Endodermal cell (in vitro differentiated cells): Measurements from ENCODE around the gene ZFYVE28. TPM values are rescaled to one million over a fixed set of nuclear protein-coding genes. Genes with fewer than 3 reads are reported as not detected.

Experiments
- DNase-seq: peaks from one replicate; pipeline ENCODE4 v3.0.0-alpha.2; 2017
- H3K27ac ChIP-seq: 2 replicates; pipeline ENCODE4 v1.5.1; 2013; ENCODE audit warnings: mild to moderate bottlenecking, low read depth, low read length, moderate library complexity
- H3K27me3 ChIP-seq: 2 replicates; pipeline ENCODE4 v1.6.1; 2013; ENCODE audit warnings: mild to moderate bottlenecking, low read length, moderate library complexity; ENCODE audit not compliant: insufficient read depth, control insufficient read depth, poor library complexity, severe bottlenecking
- H3K36me3 ChIP-seq: 2 replicates; pipeline ENCODE4 v1.7.0; 2013; ENCODE audit warnings: mild to moderate bottlenecking, low read length, moderate library complexity; ENCODE audit not compliant: control insufficient read depth, insufficient read depth
- H3K4me1 ChIP-seq: one replicate; pipeline ENCODE4 v1.7.0; 2013; ENCODE audit warnings: low read length; ENCODE audit not compliant: control insufficient read depth, insufficient read depth
- H3K4me3 ChIP-seq: 2 replicates; pipeline ENCODE4 v1.5.1; 2013; ENCODE audit warnings: mild to moderate bottlenecking, low read length, moderate library complexity
- H3K9ac ChIP-seq: 2 replicates; pipeline ENCODE4 v1.6.1; 2013; ENCODE audit warnings: mild to moderate bottlenecking, low read length, moderate library complexity; ENCODE audit not compliant: poor library complexity, severe bottlenecking; ENCODE audit errors: extremely low read depth
- H3K9me3 ChIP-seq: 2 replicates; pipeline ENCODE4 v1.6.1; 2013; ENCODE audit warnings: mild to moderate bottlenecking, low read length, moderate library complexity; ENCODE audit not compliant: control insufficient read depth
- H3K27ac Mint-ChIP-seq: 2 replicates; pipeline ENCODE4 v1.8.0; 2020; ENCODE audit warnings: mixed read lengths
- H3K27me3 Mint-ChIP-seq: 2 replicates; pipeline ENCODE4 v1.8.0; 2021; ENCODE audit warnings: mild to moderate bottlenecking, mixed read lengths; ENCODE audit not compliant: insufficient read depth
- H3K36me3 Mint-ChIP-seq: 2 replicates; pipeline ENCODE4 v1.8.0; 2020; ENCODE audit warnings: low read depth, mixed read lengths
- H3K4me1 Mint-ChIP-seq: 2 replicates; pipeline ENCODE4 v1.8.0; 2020; ENCODE audit warnings: mixed read lengths
- H3K4me3 Mint-ChIP-seq: 2 replicates; pipeline ENCODE4 v1.8.0; 2020; ENCODE audit warnings: mild to moderate bottlenecking, moderate library complexity, mixed read lengths
- H3K9me3 Mint-ChIP-seq: 2 replicates; pipeline ENCODE4 v1.8.0; 2020; ENCODE audit warnings: mild to moderate bottlenecking, mixed read lengths
- WGBS, 2 experiments: methylation state at CpG; one replicate each; pipeline versions ENCODE4 v1.1.5 to v1.1.7; 2013; ENCODE audit warnings: missing lambda C conversion rate in 2 of 2, mixed read lengths in 1 of 2; ENCODE audit not compliant: insufficient coverage in 1 of 2, insufficient read length in 1 of 2; 5-methylcytosine and 5-hydroxymethylcytosine counted together
- total RNA-seq, 2 donors: library from RNA; stranded (reverse); fragmentation: NEBNext Ultra II Directional in 1 of 2; extraction: Animal tissue kit (Norgen Biotek cat#: 25700) in 1 of 2; gene quantifications; 2 replicates in 1 of 2; 3 replicates in 1 of 2; pipeline ENCODE4 v1.2.1, GENCODE V29; 2021
- TF ChIP-seq, protein P1 (sequence below): fragments of 200-600 bp; sonication (generic); conservative IDR thresholded peaks from 2 replicates; pipeline ENCODE4 v1.5.0; 2021; ENCODE audit warnings: antibody characterized with exemption, mild to moderate bottlenecking

The ZFYVE28 gene
- total RNA-seq, 2 donors from 2014 or later, result 0.73 to 1.6 TPM

DNA sequence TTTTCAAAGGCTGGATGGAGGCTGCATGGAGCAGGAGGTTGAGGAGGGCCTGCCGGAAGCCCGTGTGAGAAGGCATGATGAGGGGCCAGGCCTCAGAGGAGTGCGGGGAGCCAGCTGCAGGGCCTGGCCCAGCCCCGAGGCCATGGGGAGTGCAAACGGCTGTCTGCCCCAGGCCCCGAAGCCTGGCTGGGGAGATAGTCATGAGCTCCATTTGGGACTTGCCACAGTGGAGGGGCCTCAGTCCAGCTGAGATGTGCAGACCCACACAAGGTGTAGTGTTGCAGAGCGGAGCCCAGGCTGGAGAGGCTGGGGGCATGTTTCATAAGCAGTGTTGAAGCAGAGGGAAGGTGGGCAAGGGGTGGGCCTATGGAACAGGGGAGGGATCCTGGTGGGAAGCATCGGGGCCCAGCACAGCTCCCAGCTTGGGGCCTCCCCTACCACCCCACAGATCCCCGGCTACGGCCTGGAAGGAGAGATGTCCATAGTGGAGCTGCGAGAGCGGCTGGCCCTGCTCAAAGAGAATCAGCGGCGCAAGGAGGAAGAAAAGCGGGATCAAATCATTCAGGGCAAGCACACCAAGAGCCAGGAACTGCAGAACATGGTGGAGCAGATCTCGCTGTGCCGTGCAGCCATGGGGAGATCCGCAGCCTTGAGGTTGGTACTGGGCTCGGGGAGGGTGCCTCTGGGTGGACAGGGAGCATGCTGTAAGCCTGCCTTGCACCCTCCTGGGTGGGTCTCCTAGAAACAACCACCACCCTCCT lies 41.3 kb upstream of the ZFYVE28 start:
- H3K27me3 ChIP-seq, result peaks cover 19% of the 10 kb centered on the region
- no peak overlapping the region for H3K4me3 ChIP-seq
- H3K4me1 ChIP-seq, result no peaks in the 10 kb centered on the region
- Mint-ChIP-seq H3K9me3 (no peaks in the 10 kb centered on the region), H3K27ac (no peak overlapping the region), H3K36me3 (no peaks in the 10 kb centered on the region), H3K27me3 (peaks cover 22% of the 10 kb centered on the region), H3K4me3 (no peak overlapping the region), H3K4me1 (peaks cover 7% of the 10 kb centered on the region)
- no peaks in the 10 kb centered on the region for H3K36me3 ChIP-seq
- H3K27ac ChIP-seq, result no peak overlapping the region
- H3K9ac ChIP-seq, result no peak overlapping the region
- TF ChIP-seq, protein P1, sequence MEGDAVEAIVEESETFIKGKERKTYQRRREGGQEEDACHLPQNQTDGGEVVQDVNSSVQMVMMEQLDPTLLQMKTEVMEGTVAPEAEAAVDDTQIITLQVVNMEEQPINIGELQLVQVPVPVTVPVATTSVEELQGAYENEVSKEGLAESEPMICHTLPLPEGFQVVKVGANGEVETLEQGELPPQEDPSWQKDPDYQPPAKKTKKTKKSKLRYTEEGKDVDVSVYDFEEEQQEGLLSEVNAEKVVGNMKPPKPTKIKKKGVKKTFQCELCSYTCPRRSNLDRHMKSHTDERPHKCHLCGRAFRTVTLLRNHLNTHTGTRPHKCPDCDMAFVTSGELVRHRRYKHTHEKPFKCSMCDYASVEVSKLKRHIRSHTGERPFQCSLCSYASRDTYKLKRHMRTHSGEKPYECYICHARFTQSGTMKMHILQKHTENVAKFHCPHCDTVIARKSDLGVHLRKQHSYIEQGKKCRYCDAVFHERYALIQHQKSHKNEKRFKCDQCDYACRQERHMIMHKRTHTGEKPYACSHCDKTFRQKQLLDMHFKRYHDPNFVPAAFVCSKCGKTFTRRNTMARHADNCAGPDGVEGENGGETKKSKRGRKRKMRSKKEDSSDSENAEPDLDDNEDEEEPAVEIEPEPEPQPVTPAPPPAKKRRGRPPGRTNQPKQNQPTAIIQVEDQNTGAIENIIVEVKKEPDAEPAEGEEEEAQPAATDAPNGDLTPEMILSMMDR, result no peak
- no peak for DNase-seq
- 91 to 94% methylated on average over 16 to 19 of the region's 19 CpGs for WGBS, 2 experiments
- no peaks in the 10 kb centered on the region for H3K9me3 ChIP-seq

DNA sequence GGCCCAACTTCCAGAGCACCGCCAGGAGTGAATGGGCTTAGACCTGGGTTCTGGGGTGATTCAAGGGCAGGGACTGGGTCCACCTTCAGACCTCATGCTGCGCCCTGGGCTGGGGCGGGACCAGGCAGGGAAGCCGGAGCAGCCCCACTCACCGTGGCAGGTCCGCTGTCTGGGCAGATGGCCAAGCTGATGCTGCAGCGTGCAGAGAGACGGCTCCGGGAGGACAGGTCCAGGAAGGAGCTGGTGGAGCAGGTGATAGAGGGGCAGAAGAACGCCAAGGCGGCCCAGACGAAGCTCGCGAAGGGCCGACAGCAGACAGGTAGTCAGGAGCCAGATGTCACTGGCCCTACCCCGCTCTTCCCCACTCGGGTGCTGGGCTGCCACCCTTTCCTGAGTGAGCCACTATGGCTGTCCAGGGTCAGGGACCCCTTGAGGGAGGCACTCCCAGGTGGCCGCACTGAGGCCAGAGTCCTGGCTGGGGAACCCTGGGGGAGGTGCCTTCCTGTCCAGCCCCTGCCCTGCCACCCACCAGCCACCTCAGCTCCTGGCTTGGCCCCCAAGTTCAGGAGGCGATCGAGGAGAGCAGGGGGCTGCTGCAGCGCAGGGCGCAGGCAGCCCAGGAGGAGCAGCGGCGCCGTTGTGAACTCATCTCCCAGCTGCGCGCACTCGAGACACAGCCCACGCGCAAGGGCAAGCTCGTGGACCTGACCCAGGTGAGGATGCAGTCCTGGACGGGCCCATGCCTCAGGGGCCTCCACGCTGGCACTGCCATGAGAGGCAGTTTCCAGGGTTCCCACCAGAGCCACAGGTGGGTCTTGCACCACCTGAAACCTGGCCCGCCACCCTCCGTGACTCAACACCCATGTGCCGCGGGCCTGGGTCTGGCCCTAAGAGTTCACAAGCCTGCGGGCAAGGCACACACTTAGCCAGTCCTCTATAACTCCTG lies 40.4 kb upstream of the ZFYVE28 start:
- H3K9me3 Mint-ChIP-seq, result no peaks in the 10 kb centered on the region
- H3K4me1 ChIP-seq, result no peaks in the 10 kb centered on the region
- peaks cover 7% of the 10 kb centered on the region for H3K4me1 Mint-ChIP-seq
- H3K27ac Mint-ChIP-seq, result no peak overlapping the region
- DNase-seq, result no peak
- no peaks in the 10 kb centered on the region for H3K9me3 ChIP-seq
- no peaks in the 10 kb centered on the region for H3K36me3 ChIP-seq
- WGBS, 2 experiments, result 92 to 93% methylated on average over 18 to 38 of the region's 38 CpGs
- no peak overlapping the region for H3K4me3 Mint-ChIP-seq
- TF ChIP-seq, protein P1, result no peak
- no peak overlapping the region for H3K4me3 ChIP-seq
- peaks cover 21% of the 10 kb centered on the region for H3K27me3 Mint-ChIP-seq
- no peaks in the 10 kb centered on the region for H3K36me3 Mint-ChIP-seq
- H3K9ac ChIP-seq, result no peak overlapping the region
- H3K27me3 ChIP-seq, result peaks cover 19% of the 10 kb centered on the region
- H3K27ac ChIP-seq, result no peak overlapping the region

DNA sequence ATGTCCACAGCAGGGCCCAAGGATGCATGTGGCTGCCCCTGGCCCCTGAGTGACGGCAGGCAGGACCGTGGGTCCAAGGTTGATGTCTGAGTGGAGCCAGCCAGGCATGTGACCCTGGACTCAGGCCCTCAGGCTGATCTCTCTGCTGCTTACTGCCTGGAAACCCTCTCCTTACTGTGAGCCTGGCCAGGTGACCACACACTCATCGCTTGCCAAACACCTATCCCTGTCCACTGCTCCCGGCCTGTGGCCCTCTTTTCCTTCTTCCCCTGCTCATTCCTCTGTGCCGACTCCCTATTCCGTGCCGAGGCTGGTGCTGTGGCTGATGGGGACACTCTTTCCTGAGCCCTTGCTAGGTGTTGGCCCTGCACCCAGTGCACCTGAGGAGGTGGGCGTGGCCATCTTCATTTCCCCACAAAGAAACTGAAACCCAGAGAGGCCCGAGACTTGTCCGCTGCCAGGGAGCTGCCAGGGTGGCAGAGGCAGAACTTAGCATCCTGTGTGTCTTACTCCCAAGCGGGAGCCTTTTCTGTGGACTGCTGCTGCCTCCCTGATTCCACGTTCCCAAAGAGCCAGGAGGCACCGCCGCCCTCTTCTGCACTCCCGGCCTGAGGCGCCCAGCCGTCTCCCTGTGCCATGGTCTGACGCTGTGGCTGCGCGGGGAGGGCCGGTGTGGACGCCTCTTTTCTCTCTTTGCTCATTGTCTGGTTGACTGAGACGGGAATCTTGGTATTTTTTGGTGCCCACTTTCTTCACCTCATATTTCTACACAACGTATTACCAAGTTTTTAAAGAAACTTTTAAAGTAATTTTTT lies 39.2 kb upstream of the ZFYVE28 start:
- Histone ChIP-seq H3K4me3 (no peak overlapping the region), H3K9ac (no peak overlapping the region), H3K27ac (no peak overlapping the region), H3K36me3 (no peaks in the 10 kb centered on the region), H3K9me3 (no peaks in the 10 kb centered on the region), H3K4me1 (no peaks in the 10 kb centered on the region), H3K27me3 (peaks cover 10% of the 10 kb centered on the region)
- Mint-ChIP-seq H3K4me3 (no peak overlapping the region), H3K4me1 (peaks cover 7% of the 10 kb centered on the region), H3K27ac (no peak overlapping the region), H3K27me3 (peaks cover 11% of the 10 kb centered on the region), H3K36me3 (no peaks in the 10 kb centered on the region), H3K9me3 (no peaks in the 10 kb centered on the region)
- 88 to 92% methylated on average over 16 to 24 of the region's 24 CpGs for WGBS, 2 experiments
- TF ChIP-seq, protein P1, result no peak
- DNase-seq, result no peak
